Urinary bladder (tissue), 4 donors: ENCODE data around the gene DDX39B. TPM values are rescaled to one million over a fixed set of nuclear protein-coding genes. Genes with fewer than 3 reads are reported as not detected.

Experiments
- DNase-seq: peaks from one replicate; pipeline ENCODE4 v3.0.0-alpha.2; 2015; ENCODE audit errors: extremely low spot score
- H3K27ac ChIP-seq: one replicate; pipeline ENCODE4 v1.5.1; 2013; ENCODE audit warnings: low read depth, mild to moderate bottlenecking, moderate library complexity
- H3K36me3 ChIP-seq: one replicate; pipeline ENCODE4 v1.6.1; 2013; ENCODE audit warnings: mild to moderate bottlenecking, moderate library complexity; ENCODE audit not compliant: insufficient read depth
- H3K4me1 ChIP-seq: one replicate; pipeline ENCODE4 v1.6.1; 2013; ENCODE audit warnings: mild to moderate bottlenecking, moderate library complexity; ENCODE audit not compliant: insufficient read depth
- H3K4me3 ChIP-seq: one replicate; pipeline ENCODE4 v1.5.1; 2013; ENCODE audit warnings: low read depth, low read length
- WGBS: extraction: QIAGEN DNeasy Blood & Tissue Kit; methylation state at CpG from one replicate; pipeline ENCODE4 v1.1.7; 2013; 5-methylcytosine and 5-hydroxymethylcytosine counted together
- polyA plus RNA-seq: library from polyadenylated mRNA; stranded (reverse); fragments of 200-250 nt; gene quantifications from one replicate; pipeline ENCODE4 v1.2.3, GENCODE V29; 2013
- total RNA-seq: library from RNA; depleted of rRNA; stranded (reverse); fragments of >200 nt; gene quantifications from one replicate; pipeline ENCODE4 v1.2.3, GENCODE V29; 2014
- donor health status: healthy with polysubstance abuse.
- donor health status: healthy.

Gene DDX39B
- total and polyA plus RNA-seq, 2 donors: 271 to 285 TPM

- H3K27ac ChIP-seq: no peak overlapping the region
- H3K4me3 ChIP-seq: no peak overlapping the region
- no peaks in the 10 kb centered on the region for H3K36me3 ChIP-seq
- DNase-seq: no peak
- no peaks in the 10 kb centered on the region for H3K4me1 ChIP-seq
- WGBS: 88% methylated on average over 8 of the region's 8 CpGs
Measured at GRCh38 chr6:31579546-31580437, 38.0 kb upstream of the DDX39B start.

DNA sequence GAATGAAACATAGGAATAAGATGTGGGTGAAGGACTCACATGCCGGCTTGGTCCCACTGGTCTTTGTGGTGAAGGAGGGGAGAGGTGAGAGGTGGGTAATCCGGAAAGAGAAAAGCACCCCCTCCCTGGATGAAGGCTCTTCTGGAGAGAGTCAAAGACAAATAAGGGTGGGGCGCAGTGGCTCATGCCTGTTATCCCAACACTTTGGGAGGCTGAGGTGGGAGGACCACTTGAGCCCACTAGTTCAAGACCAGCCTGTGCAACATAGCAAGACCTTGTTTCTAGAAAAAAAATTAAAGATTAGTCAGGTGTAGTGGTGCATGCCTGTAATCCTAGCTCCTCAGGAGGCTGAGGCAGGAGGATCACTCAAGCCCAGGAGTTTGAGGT, 37.3 kb upstream of the DDX39B start:
- H3K4me1 ChIP-seq: no peaks in the 10 kb centered on the region
- H3K36me3 ChIP-seq: no peaks in the 10 kb centered on the region
- 90% methylated on average over 3 of the region's 3 CpGs for WGBS
- no peak overlapping the region for H3K27ac ChIP-seq
- no peak for DNase-seq
- no peak overlapping the region for H3K4me3 ChIP-seq

GRCh38 chr6:31578184-31579118, 36.6 kb upstream of the DDX39B start:
- 81% methylated on average over 12 of the region's 12 CpGs for WGBS
- no peaks in the 10 kb centered on the region for H3K36me3 ChIP-seq
- H3K4me3 ChIP-seq: no peak overlapping the region
- H3K4me1 ChIP-seq: no peaks in the 10 kb centered on the region
- no peak for DNase-seq
- H3K27ac ChIP-seq: no peak overlapping the region

DNA sequence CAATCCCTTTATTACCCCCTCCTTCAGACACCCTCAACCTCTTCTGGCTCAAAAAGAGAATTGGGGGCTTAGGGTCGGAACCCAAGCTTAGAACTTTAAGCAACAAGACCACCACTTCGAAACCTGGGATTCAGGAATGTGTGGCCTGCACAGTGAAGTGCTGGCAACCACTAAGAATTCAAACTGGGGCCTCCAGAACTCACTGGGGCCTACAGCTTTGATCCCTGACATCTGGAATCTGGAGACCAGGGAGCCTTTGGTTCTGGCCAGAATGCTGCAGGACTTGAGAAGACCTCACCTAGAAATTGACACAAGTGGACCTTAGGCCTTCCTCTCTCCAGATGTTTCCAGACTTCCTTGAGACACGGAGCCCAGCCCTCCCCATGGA, 35.8 kb upstream of the DDX39B start:
- Histone ChIP-seq H3K27ac (no peak overlapping the region), H3K4me1 (no peaks in the 10 kb centered on the region), H3K4me3 (no peak overlapping the region), H3K36me3 (no peaks in the 10 kb centered on the region)
- WGBS: 80% methylated on average over 3 of the region's 3 CpGs
- no peak for DNase-seq

GRCh38 chr6:31576897-31577578, 35.2 kb upstream of the DDX39B start:
- Histone ChIP-seq H3K4me1 (no peaks in the 10 kb centered on the region), H3K4me3 (no peak overlapping the region), H3K27ac (no peak overlapping the region), H3K36me3 (no peaks in the 10 kb centered on the region)
- WGBS: 86% methylated on average over 19 of the region's 19 CpGs
- DNase-seq: no peak

GRCh38 chr6:31575952-31576685, 34.3 kb upstream of the DDX39B start:
- DNase-seq: no peak
- WGBS: 63% methylated on average over 8 of the region's 8 CpGs
- no peaks in the 10 kb centered on the region for H3K4me1 ChIP-seq
- H3K4me3 ChIP-seq: peak overlapping the region; percentile 1
- no peaks in the 10 kb centered on the region for H3K36me3 ChIP-seq
- H3K27ac ChIP-seq: no peak overlapping the region

DNA sequence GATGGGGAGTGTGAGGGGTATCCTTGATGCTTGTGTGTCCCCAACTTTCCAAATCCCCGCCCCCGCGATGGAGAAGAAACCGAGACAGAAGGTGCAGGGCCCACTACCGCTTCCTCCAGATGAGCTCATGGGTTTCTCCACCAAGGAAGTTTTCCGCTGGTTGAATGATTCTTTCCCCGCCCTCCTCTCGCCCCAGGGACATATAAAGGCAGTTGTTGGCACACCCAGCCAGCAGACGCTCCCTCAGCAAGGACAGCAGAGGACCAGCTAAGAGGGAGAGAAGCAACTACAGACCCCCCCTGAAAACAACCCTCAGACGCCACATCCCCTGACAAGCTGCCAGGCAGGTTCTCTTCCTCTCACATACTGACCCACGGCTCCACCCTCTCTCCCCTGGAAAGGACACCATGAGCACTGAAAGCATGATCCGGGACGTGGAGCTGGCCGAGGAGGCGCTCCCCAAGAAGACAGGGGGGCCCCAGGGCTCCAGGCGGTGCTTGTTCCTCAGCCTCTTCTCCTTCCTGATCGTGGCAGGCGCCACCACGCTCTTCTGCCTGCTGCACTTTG, 33.6 kb upstream of the DDX39B start, which contains the start of gene TNF:
TSS of gene TNF (plus strand) at position 231 of the 567 bp plus-strand sequence. CDS start at position 408, 177 bp downstream.
- H3K36me3 ChIP-seq: no peaks in the 10 kb centered on the region
- peak within 1 kb of the TSS; percentile 1 for H3K4me3 ChIP-seq
- H3K27ac ChIP-seq: no peak within 1 kb of the TSS
- WGBS: 42% methylated on average over 19 of the region's 19 CpGs
- no peak for DNase-seq
- H3K4me1 ChIP-seq: no peaks in the 10 kb centered on the region

DNA sequence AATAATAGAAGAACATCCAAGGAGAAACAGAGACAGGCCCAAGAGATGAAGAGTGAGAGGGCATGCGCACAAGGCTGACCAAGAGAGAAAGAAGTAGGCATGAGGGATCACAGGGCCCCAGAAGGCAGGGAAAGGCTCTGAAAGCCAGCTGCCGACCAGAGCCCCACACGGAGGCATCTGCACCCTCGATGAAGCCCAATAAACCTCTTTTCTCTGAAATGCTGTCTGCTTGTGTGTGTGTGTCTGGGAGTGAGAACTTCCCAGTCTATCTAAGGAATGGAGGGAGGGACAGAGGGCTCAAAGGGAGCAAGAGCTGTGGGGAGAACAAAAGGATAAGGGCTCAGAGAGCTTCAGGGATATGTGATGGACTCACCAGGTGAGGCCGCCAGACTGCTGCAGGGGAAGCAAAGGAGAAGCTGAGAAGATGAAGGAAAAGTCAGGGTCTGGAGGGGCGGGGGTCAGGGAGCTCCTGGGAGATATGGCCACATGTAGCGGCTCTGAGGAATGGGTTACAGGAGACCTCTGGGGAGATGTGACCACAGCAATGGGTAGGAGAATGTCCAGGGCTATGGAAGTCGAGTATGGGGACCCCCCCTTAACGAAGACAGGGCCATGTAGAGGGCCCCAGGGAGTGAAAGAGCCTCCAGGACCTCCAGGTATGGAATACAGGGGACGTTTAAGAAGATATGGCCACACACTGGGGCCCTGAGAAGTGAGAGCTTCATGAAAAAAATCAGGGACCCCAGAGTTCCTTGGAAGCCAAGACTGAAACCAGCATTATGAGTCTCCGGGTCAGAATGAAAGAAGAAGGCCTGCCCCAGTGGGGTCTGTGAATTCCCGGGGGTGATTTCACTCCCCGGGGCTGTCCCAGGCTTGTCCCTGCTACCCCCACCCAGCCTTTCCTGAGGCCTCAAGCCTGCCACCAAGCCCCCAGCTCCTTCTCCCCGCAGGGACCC, 32.6 kb upstream of the DDX39B start:
- no peak for DNase-seq
- no peaks in the 10 kb centered on the region for H3K4me1 ChIP-seq
- WGBS: 83% methylated on average over 14 of the region's 14 CpGs
- no peak overlapping the region for H3K27ac ChIP-seq
- H3K4me3 ChIP-seq: no peak overlapping the region
- no peaks in the 10 kb centered on the region for H3K36me3 ChIP-seq

DNA sequence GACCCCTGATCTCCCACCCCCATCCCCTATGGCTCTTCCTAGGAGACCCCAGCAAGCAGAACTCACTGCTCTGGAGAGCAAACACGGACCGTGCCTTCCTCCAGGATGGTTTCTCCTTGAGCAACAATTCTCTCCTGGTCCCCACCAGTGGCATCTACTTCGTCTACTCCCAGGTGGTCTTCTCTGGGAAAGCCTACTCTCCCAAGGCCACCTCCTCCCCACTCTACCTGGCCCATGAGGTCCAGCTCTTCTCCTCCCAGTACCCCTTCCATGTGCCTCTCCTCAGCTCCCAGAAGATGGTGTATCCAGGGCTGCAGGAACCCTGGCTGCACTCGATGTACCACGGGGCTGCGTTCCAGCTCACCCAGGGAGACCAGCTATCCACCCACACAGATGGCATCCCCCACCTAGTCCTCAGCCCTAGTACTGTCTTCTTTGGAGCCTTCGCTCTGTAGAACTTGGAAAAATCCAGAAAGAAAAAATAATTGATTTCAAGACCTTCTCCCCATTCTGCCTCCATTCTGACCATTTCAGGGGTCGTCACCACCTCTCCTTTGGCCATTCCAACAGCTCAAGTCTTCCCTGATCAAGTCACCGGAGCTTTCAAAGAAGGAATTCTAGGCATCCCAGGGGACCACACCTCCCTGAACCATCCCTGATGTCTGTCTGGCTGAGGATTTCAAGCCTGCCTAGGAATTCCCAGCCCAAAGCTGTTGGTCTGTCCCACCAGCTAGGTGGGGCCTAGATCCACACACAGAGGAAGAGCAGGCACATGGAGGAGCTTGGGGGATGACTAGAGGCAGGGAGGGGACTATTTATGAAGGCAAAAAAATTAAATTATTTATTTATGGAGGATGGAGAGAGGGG, 31.7 kb upstream of the DDX39B start:
- H3K4me1 ChIP-seq: no peaks in the 10 kb centered on the region
- H3K4me3 ChIP-seq: no peak overlapping the region
- DNase-seq: no peak
- H3K36me3 ChIP-seq: no peaks in the 10 kb centered on the region
- no peak overlapping the region for H3K27ac ChIP-seq
- 85% methylated on average over 9 of the region's 9 CpGs for WGBS

- no peaks in the 10 kb centered on the region for H3K36me3 ChIP-seq
- no peak for DNase-seq
- no peak within 1 kb of the TSS for H3K4me3 ChIP-seq
- H3K4me1 ChIP-seq: no peaks in the 10 kb centered on the region
- WGBS: 82% methylated on average over 27 of the region's 27 CpGs
- H3K27ac ChIP-seq: no peak within 1 kb of the TSS
Measured at GRCh38 chr6:31572041-31572911, 30.5 kb upstream of the DDX39B start, which contains the start of gene LTA. Gene LTA (plus strand): TSS chr6:31572289. CDS start chr6:31572743, 454 bp downstream.
